Retinal pigment epithelial cell (primary cell): ENCODE data around the gene RC3H2.
"Not testable (repeated sequence)": the region's sequence is repeated elsewhere in the genome, so short reads cannot be mapped to it uniquely, and the experiment has no call there.

Experiments
- DNase-seq: peaks from one replicate; pipeline ENCODE4 v3.0.0-alpha.2; 2010; ENCODE audit warnings: low read depth
- H3K4me3 ChIP-seq: 2 replicates; pipeline ENCODE4 v1.5.1; 2011; ENCODE audit warnings: mild to moderate bottlenecking, low read length, control low read depth, moderate library complexity
- TF ChIP-seq, protein P1 (sequence below): conservative IDR thresholded peaks from 2 replicates; pipeline ENCODE4 v1.5.1; 2011; ENCODE audit warnings: low read depth, low read length, control low read depth, inconsistent platforms

The RC3H2 gene

DNA sequence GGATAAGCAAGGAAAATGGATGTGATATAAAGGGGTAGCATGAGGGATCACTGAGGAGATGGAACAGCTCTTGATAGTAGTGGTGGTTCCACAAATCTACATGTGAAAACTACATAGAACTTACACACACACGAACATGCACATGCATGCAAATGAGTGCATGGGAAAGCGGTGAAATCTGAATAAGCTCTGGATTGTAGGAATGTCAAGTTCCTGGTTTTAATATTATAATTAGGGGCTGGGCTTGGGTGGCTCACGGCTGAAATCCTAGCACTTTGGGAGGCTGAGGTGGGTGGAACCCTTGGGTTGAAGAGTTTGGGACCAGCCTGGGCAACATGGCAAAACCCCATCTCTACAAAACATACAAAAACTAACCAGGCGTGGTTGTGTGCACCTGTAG is 63.7 kb downstream of the RC3H2 start:
- H3K4me3 ChIP-seq, result no peak overlapping the region
- TF ChIP-seq, protein P1, sequence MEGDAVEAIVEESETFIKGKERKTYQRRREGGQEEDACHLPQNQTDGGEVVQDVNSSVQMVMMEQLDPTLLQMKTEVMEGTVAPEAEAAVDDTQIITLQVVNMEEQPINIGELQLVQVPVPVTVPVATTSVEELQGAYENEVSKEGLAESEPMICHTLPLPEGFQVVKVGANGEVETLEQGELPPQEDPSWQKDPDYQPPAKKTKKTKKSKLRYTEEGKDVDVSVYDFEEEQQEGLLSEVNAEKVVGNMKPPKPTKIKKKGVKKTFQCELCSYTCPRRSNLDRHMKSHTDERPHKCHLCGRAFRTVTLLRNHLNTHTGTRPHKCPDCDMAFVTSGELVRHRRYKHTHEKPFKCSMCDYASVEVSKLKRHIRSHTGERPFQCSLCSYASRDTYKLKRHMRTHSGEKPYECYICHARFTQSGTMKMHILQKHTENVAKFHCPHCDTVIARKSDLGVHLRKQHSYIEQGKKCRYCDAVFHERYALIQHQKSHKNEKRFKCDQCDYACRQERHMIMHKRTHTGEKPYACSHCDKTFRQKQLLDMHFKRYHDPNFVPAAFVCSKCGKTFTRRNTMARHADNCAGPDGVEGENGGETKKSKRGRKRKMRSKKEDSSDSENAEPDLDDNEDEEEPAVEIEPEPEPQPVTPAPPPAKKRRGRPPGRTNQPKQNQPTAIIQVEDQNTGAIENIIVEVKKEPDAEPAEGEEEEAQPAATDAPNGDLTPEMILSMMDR, result no peak
- no peak for DNase-seq

GRCh38 chr9:122838441-122838840 is 66.7 kb downstream of the RC3H2 start:
- DNase-seq, H3K4me3 ChIP-seq: not testable (repeated sequence)
- TF ChIP-seq, protein P1, result peak; percentile 0

DNA sequence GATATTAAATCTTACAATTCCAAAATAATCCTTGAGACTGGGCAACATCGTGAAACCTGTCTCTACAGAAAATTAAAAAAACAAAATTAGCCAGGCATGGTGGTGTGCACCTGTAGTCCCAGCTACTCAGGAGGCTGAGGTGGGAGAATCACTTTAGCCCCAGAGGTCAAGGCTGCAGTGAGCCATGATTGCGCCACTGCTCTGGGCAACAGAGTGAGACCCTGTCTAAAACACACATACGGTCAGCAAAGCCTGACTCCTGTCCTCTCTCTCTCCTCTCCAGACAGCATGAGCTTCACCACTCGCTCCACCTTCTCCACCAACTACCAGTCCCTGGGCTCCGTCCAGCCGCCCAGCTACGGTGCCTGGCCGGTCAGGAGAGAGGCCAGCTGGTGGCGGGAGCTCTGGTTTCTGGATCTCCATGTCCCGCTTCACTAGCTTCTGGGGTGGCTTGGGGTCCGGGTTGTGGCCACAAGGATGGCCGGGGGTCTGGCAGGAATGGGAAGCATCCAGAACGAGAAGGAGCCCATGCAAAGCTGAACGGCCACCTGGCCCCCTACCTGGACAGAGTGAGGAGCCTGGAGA is 67.8 kb downstream of the RC3H2 start:
- H3K4me3 ChIP-seq, result no peak overlapping the region
- DNase-seq, result no peak
- TF ChIP-seq, protein P1, result no peak

GRCh38 chr9:122835313-122835731 is 69.8 kb downstream of the RC3H2 start:
- H3K4me3 ChIP-seq, result no peak overlapping the region
- TF ChIP-seq, protein P1, result no peak
- no peak for DNase-seq

- DNase-seq, result no peak
- TF ChIP-seq, protein P1, result no peak
- H3K4me3 ChIP-seq, result no peak overlapping the region
These were observed 73.0 kb downstream of the RC3H2 start for GRCh38 chr9:122832194-122832593.

DNA sequence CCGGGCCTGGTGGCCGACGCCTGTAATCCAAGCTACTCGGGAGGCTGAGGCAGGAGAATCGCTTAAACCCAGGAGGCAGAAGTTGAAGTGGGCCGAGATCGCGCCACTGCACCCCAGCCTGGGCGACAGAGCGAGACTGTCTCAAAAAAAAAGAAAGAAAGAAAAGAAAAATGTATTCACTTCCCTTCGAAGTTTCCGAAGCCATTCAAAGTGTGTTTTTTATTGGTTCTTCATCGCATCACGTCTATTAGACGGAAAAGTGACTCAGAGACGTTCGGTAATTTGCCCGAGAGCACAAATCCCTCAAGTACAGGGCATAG is 76.2 kb downstream of the RC3H2 start:
- H3K4me3 ChIP-seq, result peak overlapping the region; percentile 99
- DNase-seq, result not testable (repeated sequence)

DNA sequence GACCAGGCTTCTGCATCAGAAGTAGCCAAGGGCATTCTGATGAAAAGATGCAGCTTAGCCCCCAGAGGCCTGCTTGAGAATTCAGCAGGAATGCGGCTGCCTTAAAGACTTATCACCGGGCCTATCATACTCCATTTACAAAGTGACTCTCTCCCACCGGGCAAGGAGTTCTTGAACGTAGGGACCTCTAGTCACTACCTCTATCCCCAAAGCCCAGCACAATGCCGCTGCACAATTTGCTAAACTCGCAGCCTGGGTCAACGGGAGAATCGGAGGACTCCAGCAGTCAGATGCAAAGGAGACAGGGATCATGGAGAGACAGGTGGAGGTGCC is 77.4 kb downstream of the RC3H2 start:
- no peak for DNase-seq
- TF ChIP-seq, protein P1, result no peak
- peak overlapping the region; percentile 99 for H3K4me3 ChIP-seq

DNA sequence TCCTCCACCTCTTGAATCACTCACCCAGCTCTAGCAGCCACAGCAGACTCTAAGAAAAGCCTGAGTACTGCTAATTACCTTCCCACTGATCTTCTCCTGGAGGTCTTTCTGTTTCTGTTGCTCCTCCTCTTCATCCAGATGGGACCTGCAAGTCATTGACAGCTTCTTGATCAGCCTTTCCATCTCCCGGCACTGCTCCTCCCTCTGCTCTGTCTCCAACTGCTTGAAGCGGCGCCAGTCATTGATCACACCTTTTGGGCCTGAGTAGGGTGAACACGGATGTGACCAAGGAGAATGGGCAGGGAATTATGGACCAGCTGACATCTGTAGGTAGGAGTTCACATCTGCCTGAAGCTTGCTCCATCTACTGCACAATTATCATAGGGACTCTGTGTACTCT is 82.2 kb downstream of the RC3H2 start:
- no peak overlapping the region for H3K4me3 ChIP-seq
- TF ChIP-seq, protein P1, result no peak
- DNase-seq, result no peak
